ENCODE measurements around the gene PLCD4.

DNA sequence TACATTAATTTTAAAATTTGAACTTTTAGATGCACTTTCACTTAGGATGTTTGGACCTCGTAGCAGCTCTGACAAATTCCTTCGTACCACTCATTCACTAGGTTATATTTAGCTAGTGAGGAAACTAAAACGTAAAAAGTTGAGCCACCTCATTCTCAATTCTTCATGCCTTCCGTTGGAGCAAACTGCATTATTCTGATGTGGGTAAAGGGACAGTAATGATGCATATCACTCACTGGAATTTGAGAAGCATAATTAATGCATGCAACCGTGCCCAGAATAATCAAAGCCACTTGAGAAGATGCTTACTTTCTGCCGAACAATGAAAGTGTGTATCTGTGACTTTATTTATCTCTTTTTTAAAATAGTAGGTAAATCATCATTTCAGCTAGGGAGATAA, 36.8 kb upstream of the PLCD4 start:
- TF ChIP-seq CTCF (IDR thresholded peaks at IDR 0.05; ENCODE audit: insufficient read depth, low read length, poor library complexity, severe bottlenecking) (no peak), EZH2phosphoT487 (conservative IDR thresholded peaks at IDR 0.05; ENCODE audit: low read length) (no peak)

Data from SU-DHL-6 (cell line).